Measurements from ENCODE around the gene PNMA6F.
"Not testable (repeated sequence)": the region's sequence is repeated elsewhere in the genome, so short reads cannot be mapped to it uniquely, and the experiment has no call there.

The PNMA6F gene

GRCh38 chrX:153334654-153335295 is 13.2 kb upstream of the PNMA6F start:
- DNase-seq (ENCODE audit: low read depth), result no peak

GRCh38 chrX:153333821-153334653 is 12.5 kb upstream of the PNMA6F start, which contains the start of gene ZNF275:
TSS of gene ZNF275 (plus strand) at chrX:153334153. CDS start at chrX:153336680, 2,527 bp downstream.
- DNase-seq (ENCODE audit: low read depth), result peak; percentile 37

DNA sequence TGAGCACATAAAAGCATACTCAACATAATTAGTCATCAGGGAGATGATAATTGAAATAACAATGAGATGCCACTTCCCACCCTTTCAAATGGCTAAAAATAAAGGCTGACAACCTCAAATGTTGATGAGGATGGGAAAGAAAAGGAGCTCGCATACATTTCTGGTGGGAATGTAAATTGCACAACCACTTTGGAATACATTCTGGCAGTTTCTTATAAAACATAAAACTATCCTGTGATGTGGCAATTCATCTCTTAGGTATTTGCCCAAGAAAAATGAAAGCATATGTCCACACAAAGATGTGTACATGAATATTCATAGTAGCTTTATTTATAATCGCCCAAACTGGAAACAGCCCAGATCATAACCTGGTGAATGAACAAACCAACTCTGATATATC is 11.7 kb upstream of the PNMA6F start:
- DNase-seq (ENCODE audit: low read depth), result peak; percentile 24

- DNase-seq (ENCODE audit: low read depth), result no peak
Observed at GRCh38 chrX:153327561-153327960, 6.0 kb upstream of the PNMA6F start.

DNA sequence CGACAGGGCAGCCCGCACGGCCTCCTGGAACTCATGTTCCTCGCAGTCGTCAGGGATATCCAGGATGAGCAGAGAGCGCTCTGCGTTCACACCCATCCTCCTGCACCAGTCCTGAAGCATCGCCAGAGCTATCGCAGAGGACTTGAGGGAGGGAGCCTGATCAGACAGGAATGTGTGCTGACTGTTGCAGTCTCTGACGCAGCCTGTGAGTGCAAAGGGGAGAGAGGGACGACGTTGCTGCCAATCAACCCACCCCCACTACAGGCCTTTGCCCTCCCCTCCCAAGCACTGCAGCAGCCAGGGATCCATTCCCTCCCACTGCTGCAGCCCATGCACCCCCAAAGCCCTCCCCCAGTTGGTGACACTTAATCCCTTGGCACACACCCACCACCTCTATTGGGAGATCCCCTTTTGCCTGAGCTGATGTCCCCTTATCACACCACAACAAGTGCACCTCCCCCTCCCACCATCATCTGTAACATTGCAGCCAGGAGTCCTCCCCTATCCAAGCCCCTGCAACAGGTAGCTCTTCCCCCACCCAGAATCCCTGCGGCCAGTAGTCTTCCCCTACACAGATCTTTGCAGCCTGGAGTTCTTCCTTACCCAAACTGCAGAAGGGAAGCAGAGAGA is 897 bp downstream of the PNMA6F start:
- no peak for DNase-seq (ENCODE audit: low read depth)

DNA sequence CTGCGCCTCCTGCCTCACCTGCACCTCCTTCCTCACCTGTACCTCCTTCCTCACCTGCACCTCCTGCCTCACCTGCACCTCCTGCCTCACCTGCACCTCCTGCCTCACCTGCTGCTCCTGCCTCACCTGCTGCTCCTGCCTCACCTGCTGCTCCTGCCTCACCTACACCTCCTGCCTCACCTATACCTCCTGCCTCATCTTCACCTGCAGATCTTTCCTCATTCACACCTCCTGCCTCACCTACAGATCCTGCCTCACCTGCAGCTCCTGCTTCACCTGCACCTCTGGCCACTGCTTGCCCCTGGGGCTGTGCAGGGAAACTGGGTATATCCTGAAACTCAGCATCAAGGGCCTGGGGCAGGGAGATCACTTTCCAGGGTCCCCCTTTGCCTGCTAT is 1.5 kb downstream of the PNMA6F start:
- DNase-seq (ENCODE audit: low read depth), result not testable (repeated sequence)

GRCh38 chrX:153319295-153320046 is 2.1 kb downstream of the PNMA6F start:
- DNase-seq (ENCODE audit: low read depth), result no peak

DNA sequence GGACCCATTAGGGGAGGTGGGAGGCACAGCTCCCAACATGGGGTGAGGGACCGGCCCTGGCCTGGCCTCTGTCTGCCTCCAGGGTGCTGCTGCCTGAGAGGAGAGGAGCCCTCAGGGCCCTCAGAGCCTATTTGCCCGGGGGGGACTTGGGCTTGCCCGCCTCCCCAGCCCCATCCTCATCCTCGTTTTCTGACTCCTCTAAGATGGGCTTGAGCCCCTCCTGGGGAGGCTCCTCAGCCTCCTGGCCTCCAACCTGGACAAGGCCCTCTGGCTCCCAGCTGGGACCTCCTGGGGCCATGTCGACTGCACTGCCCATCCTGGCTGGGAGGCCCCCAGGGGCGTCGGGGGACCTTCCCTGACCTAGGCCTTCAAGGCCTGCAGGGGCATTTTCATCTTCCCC is 2.8 kb downstream of the PNMA6F start:
- DNase-seq (ENCODE audit: low read depth), result no peak

GRCh38 chrX:153317996-153318722 is 3.4 kb downstream of the PNMA6F start:
- DNase-seq (ENCODE audit: low read depth), result no peak

GRCh38 chrX:153317306-153317705 is 4.3 kb downstream of the PNMA6F start:
- DNase-seq (ENCODE audit: low read depth), result no peak

- DNase-seq (ENCODE audit: low read depth), result no peak
Observed at GRCh38 chrX:153312842-153313241, 8.7 kb downstream of the PNMA6F start.

GRCh38 chrX:153312041-153312440 is 9.5 kb downstream of the PNMA6F start:
- no peak for DNase-seq (ENCODE audit: low read depth)

- no peak for DNase-seq (ENCODE audit: low read depth)
Observed at GRCh38 chrX:153310901-153311300, 10.7 kb downstream of the PNMA6F start.

GRCh38 chrX:153307276-153308178 is 14.0 kb downstream of the PNMA6F start:
- DNase-seq (ENCODE audit: low read depth), result no peak

DNA sequence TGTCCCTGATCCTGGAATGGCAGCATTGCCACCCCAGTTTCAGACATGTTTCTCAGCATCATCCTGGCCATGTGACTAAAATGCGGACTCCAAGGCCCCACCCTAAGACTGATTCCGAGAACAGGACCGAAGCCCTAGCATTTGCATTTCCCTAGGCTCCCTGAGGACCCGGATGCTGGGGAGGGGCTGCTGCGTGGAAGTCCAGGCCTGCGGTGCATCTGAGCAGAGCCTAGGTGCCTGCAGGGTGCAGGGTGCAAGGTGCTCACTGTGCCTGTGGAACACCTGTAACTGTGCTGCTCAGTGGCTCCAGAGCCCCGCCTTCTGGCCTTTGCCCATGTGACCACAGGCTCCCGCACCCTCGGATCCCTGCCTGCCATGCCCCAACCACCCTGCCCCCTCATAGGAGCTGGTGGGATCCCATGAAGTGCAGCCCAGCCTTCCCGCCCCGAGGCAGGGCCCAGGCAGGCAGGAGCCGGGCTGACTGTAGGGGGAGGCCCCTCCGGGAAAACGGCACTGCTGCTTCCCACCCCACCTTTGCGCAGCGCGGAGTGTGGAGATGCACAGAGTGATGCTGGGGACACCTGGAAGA is 14.9 kb downstream of the PNMA6F start:
- DNase-seq (ENCODE audit: low read depth), result no peak

GRCh38 chrX:153305972-153306371 is 15.6 kb downstream of the PNMA6F start:
- no peak for DNase-seq (ENCODE audit: low read depth)

DNA sequence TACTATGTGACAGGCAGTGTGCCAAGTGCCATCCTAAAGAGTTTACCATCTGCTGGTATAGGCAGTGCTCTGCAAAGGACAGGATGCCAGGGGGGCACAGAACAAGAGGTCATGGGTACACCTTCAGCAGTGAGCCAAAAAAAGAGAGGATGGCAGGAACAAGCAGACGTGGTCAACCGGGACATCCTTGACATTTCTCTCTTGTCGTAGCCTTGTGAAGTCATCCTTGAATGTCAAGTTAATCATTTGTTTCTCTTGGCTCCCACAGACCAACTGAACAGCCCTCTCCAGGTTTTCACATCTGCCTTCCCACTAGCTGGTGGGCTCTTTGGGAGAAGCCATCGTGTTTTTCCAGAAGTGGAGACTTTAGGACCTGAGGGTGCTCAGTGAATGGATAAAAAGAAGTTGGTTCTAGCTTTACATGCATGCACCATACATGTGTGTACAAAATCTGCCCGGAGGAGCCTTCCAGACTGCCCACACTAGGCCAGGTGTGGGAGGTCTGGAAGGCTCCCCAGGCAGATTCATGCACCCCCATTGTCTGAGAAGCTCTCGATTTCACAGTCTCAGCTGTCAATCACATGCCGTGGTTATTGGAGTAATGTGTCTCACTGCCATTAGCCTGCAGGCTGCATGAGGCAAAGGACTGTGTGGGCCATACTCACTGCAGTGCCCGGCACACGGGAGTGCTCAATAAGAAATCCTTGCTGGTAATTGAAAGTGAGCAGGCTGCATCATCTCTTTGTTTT is 16.4 kb downstream of the PNMA6F start:
- DNase-seq (ENCODE audit: low read depth), result no peak

- DNase-seq (ENCODE audit: low read depth), result no peak
Observed at GRCh38 chrX:153303276-153304262, 18.0 kb downstream of the PNMA6F start.

All from fibroblast of the conjunctiva (primary cell).